HEK293T (cell line): ENCODE measurements around the gene CCDC134.

Source experiments
- BHLHE40 ChIP-seq: fragments of 450-650 bp; IDR thresholded peaks from 2 replicates; pipeline ENCODE4 v1.6.1; 2016; ENCODE audit warnings: mild to moderate bottlenecking, moderate library complexity, borderline replicate concordance
- ELF4 ChIP-seq: fragments of 450-650 bp; IDR thresholded peaks from 2 replicates; pipeline ENCODE4 v1.6.1; 2017; ENCODE audit warnings: antibody characterized with exemption
- FOXK2 ChIP-seq: fragments of 450-650 bp; IDR thresholded peaks from 2 replicates; pipeline ENCODE4 v1.6.1; 2016; ENCODE audit warnings: mild to moderate bottlenecking
- FOXM1 ChIP-seq: fragments of 450-650 bp; IDR thresholded peaks from 2 replicates; pipeline ENCODE4 v1.6.1; 2017; ENCODE audit warnings: mild to moderate bottlenecking, borderline replicate concordance
- SP1 ChIP-seq: fragments of 450-650 bp; IDR thresholded peaks from 2 replicates; pipeline ENCODE4 v1.6.1; 2017
- SUZ12 ChIP-seq: fragments of 450-650 bp; IDR thresholded peaks from 2 replicates; pipeline ENCODE4 v1.6.1; 2016; ENCODE audit warnings: mild to moderate bottlenecking

DNA sequence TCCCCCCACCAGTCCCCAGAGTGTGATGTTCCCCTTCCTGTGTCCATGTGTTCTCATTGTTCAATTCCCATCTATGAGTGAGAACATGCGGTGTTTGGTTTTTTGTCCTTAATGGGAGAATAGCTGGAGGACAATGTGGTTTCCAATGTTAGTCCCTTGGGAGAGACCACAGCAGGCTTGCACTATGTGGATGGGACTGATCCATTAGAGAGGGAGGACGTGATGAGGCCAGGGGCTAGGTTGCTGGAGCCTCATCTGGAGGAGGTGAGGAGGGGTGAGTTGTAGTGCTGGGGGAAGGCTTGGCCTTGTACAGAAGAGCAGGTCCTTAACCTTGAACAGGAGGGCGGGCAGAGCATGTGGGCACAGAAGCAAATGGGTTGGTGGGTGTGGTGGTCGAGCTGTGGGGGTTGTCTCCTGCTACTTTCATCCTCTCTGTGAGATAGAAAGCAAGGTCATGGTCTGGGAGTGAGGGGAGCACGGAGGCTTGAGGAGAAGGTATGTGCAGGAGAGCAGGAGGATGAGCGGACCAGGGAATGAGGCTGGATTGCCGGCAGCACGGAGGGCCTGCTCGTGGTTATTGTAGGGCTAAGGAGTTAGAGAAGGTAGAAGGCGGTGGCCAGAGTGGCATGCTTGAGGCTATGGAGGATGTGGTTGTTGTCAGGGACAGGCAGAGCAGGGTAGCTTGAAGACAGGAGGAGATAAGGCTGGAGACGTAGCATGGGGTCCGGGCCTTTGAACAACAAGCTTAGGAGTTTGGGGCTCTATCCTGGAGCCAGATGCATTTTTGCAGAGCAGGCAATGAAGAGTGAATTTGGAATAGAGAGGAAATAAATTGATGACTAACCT lies 21.2 kb downstream of the CCDC134 start:
- no peak for TF ChIP-seq FOXM1
- no peak for TF ChIP-seq SUZ12
- no peak for TF ChIP-seq FOXK2
- no peak for TF ChIP-seq BHLHE40
- TF ChIP-seq ELF4 = no peak
- no peak for TF ChIP-seq SP1
